Mesodermal cell (in vitro differentiated cells): ENCODE results near the gene ARHGAP20.
A peak's percentile ranks its signal among the peaks of the same experiment; 100 is the strongest.

Experiments used
- H3K27ac ChIP-seq: 2 replicates; pipeline ENCODE4 v1.7.0; 2013; ENCODE audit warnings: mild to moderate bottlenecking, low read depth, low read length, moderate library complexity; ENCODE audit not compliant: severe bottlenecking
- H3K36me3 ChIP-seq: 2 replicates; pipeline ENCODE4 v1.7.1; 2013; ENCODE audit warnings: mild to moderate bottlenecking, low read length, moderate library complexity; ENCODE audit not compliant: control insufficient read depth, insufficient read depth
- H3K4me1 ChIP-seq: one replicate; pipeline ENCODE4 v1.7.1; 2013; ENCODE audit warnings: mild to moderate bottlenecking, low read length; ENCODE audit not compliant: insufficient read depth, control insufficient read depth, poor library complexity, severe bottlenecking
- H3K4me3 ChIP-seq: 2 replicates; pipeline ENCODE4 v1.7.0; 2013; ENCODE audit warnings: low read length, control low read depth, mild to moderate bottlenecking; ENCODE audit not compliant: insufficient read depth, poor library complexity, severe bottlenecking; ENCODE audit errors: extremely low read depth
- H3K9me3 ChIP-seq: 2 replicates; pipeline ENCODE4 v1.7.1; 2013; ENCODE audit warnings: mild to moderate bottlenecking, low read length, moderate library complexity; ENCODE audit not compliant: control insufficient read depth
- WGBS, 2 experiments: methylation state at CpG; one replicate each; pipeline ENCODE4 v1.1.5; 2013; ENCODE audit warnings: missing lambda C conversion rate in 2 of 2; ENCODE audit not compliant: insufficient coverage in 2 of 2; 5-methylcytosine and 5-hydroxymethylcytosine counted together

ARHGAP20 gene

GRCh38 chr11:110716361-110716760 lies 4.1 kb upstream of the ARHGAP20 start:
- Histone ChIP-seq H3K4me3 (no peak overlapping the region), H3K4me1 (peaks cover 5% of the 10 kb centered on the region), H3K36me3 (no peaks in the 10 kb centered on the region), H3K9me3 (no peaks in the 10 kb centered on the region), H3K27ac (no peak overlapping the region)
- 81 to 83% methylated on average over 2 of the region's 2 CpGs for WGBS, 2 experiments

- Histone ChIP-seq H3K4me1 (peaks cover 5% of the 10 kb centered on the region), H3K4me3 (no peak overlapping the region), H3K27ac (no peak overlapping the region), H3K36me3 (no peaks in the 10 kb centered on the region), H3K9me3 (no peaks in the 10 kb centered on the region)
- 100% methylated on average over 1 of the region's 1 CpG; no CpG with 5 or more reads in 1 of the 2 experiments for WGBS, 2 experiments
These were observed 3.3 kb upstream of the ARHGAP20 start for GRCh38 chr11:110715541-110715940.

GRCh38 chr11:110713449-110713776 lies 1.2 kb upstream of the ARHGAP20 start:
- Histone ChIP-seq H3K4me3 (no peak overlapping the region), H3K9me3 (no peaks in the 10 kb centered on the region), H3K27ac (no peak overlapping the region), H3K4me1 (peaks cover 5% of the 10 kb centered on the region), H3K36me3 (no peaks in the 10 kb centered on the region)
- WGBS, 2 experiments, result 0 to 50% methylated on average over 1 to 2 of the region's 9 CpGs

- H3K4me1 ChIP-seq, result peaks cover 5% of the 10 kb centered on the region
- H3K4me3 ChIP-seq, result peak overlapping the region; percentile 50
- WGBS, 2 experiments, result 3 to 6% methylated on average over 32 to 37 of the region's 50 CpGs
- H3K36me3 ChIP-seq, result no peaks in the 10 kb centered on the region
- H3K27ac ChIP-seq, result no peak overlapping the region
- H3K9me3 ChIP-seq, result no peaks in the 10 kb centered on the region
These were observed 617 bp upstream of the ARHGAP20 start for GRCh38 chr11:110712659-110713448.

GRCh38 chr11:110711448-110711775 lies 825 bp downstream of the ARHGAP20 start:
- WGBS, 2 experiments, result 0 to 2% methylated on average over 11 to 20 of the region's 24 CpGs
- Histone ChIP-seq H3K9me3 (no peaks in the 10 kb centered on the region), H3K36me3 (no peaks in the 10 kb centered on the region), H3K4me3 (peak overlapping the region; percentile 50), H3K4me1 (peaks cover 3% of the 10 kb centered on the region), H3K27ac (no peak overlapping the region)

GRCh38 chr11:110710628-110711381 lies 1.4 kb downstream of the ARHGAP20 start:
- Histone ChIP-seq H3K4me3 (peak overlapping the region; percentile 50), H3K36me3 (no peaks in the 10 kb centered on the region), H3K4me1 (no peaks in the 10 kb centered on the region), H3K9me3 (no peaks in the 10 kb centered on the region), H3K27ac (no peak overlapping the region)
- WGBS, 2 experiments, result 4 to 6% methylated on average over 19 to 26 of the region's 33 CpGs

- Histone ChIP-seq H3K9me3 (no peaks in the 10 kb centered on the region), H3K4me1 (no peaks in the 10 kb centered on the region), H3K36me3 (no peaks in the 10 kb centered on the region), H3K4me3 (no peak overlapping the region), H3K27ac (no peak overlapping the region)
- WGBS, 2 experiments, result 86 to 100% methylated on average over 2 to 3 of the region's 5 CpGs
These were observed 7.9 kb downstream of the ARHGAP20 start for GRCh38 chr11:110704210-110704864.

GRCh38 chr11:110691926-110692325 lies 20.3 kb downstream of the ARHGAP20 start:
- Histone ChIP-seq H3K36me3 (no peaks in the 10 kb centered on the region), H3K4me3 (no peak overlapping the region), H3K4me1 (no peaks in the 10 kb centered on the region), H3K27ac (no peak overlapping the region), H3K9me3 (no peaks in the 10 kb centered on the region)
- no CpG with 5 or more reads among the region's 4 CpGs for WGBS, 2 experiments

GRCh38 chr11:110689306-110689705 lies 22.9 kb downstream of the ARHGAP20 start:
- Histone ChIP-seq H3K9me3 (no peaks in the 10 kb centered on the region), H3K4me1 (no peaks in the 10 kb centered on the region), H3K27ac (no peak overlapping the region), H3K4me3 (no peak overlapping the region), H3K36me3 (no peaks in the 10 kb centered on the region)
- WGBS, 2 experiments, result 87 to 100% methylated on average over 2 of the region's 4 CpGs

- Histone ChIP-seq H3K27ac (no peak overlapping the region), H3K36me3 (no peaks in the 10 kb centered on the region), H3K9me3 (no peaks in the 10 kb centered on the region), H3K4me1 (no peaks in the 10 kb centered on the region), H3K4me3 (no peak overlapping the region)
- 33 to 74% methylated on average over 1 to 2 of the region's 2 CpGs for WGBS, 2 experiments
These were observed 32.8 kb downstream of the ARHGAP20 start for GRCh38 chr11:110679323-110679975.
